Measurements from ENCODE around the gene LTBP4. TPM values are rescaled to one million over a fixed set of nuclear protein-coding genes. Genes with fewer than 3 reads are reported as not detected.
A peak's percentile ranks its signal among the peaks of the same experiment; 100 is the strongest.

The LTBP4 gene
- total RNA-seq, 1 experiment from 2014 or later = 75.4 TPM

GRCh38 chr19:40663695-40664692 lies 62.8 kb downstream of the LTBP4 start:
- ATAC-seq (peak; percentile 20), DNase-seq (ENCODE audit: low read depth, low spot score) (no peak)
- Histone ChIP-seq H3K27ac (ENCODE audit: low read length) (peak overlapping the region; percentile 29; the same call in 1 of the 2 replicates), H3K36me3 (ENCODE audit: control insufficient read depth, insufficient read depth, low read length) (no peaks in the 10 kb centered on the region), H3K9me3 (ENCODE audit: control insufficient read depth, insufficient read depth, low read depth, low read length) (no peaks in the 10 kb centered on the region), H3K4me1 (ENCODE audit: control insufficient read depth, insufficient read depth, low read length) (peaks cover 12% of the 10 kb centered on the region), H3K4me3 (ENCODE audit: low read depth in 2 of 2, low read length in 2 of 2) (peak overlapping the region; percentile 58 to 61), H3K27me3 (ENCODE audit: control insufficient read depth, insufficient read depth, low read length) (no peaks in the 10 kb centered on the region)
- ChIA-PET CTCF (interaction anchor here (0.7 to 0.8 kb wide), 2 partner anchors 94 to 156 kb away, joined by 3 read pairs; no protein-coding TSS in a partner anchor), POLR2A (no interaction called here)
- TF ChIP-seq, protein P1, sequence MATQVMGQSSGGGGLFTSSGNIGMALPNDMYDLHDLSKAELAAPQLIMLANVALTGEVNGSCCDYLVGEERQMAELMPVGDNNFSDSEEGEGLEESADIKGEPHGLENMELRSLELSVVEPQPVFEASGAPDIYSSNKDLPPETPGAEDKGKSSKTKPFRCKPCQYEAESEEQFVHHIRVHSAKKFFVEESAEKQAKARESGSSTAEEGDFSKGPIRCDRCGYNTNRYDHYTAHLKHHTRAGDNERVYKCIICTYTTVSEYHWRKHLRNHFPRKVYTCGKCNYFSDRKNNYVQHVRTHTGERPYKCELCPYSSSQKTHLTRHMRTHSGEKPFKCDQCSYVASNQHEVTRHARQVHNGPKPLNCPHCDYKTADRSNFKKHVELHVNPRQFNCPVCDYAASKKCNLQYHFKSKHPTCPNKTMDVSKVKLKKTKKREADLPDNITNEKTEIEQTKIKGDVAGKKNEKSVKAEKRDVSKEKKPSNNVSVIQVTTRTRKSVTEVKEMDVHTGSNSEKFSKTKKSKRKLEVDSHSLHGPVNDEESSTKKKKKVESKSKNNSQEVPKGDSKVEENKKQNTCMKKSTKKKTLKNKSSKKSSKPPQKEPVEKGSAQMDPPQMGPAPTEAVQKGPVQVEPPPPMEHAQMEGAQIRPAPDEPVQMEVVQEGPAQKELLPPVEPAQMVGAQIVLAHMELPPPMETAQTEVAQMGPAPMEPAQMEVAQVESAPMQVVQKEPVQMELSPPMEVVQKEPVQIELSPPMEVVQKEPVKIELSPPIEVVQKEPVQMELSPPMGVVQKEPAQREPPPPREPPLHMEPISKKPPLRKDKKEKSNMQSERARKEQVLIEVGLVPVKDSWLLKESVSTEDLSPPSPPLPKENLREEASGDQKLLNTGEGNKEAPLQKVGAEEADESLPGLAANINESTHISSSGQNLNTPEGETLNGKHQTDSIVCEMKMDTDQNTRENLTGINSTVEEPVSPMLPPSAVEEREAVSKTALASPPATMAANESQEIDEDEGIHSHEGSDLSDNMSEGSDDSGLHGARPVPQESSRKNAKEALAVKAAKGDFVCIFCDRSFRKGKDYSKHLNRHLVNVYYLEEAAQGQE (IDR thresholded peaks at IDR 0.05; ENCODE audit: insufficient read depth in 1 of 2, low read depth in 2 of 2, low read length in 1 of 2) = no peak
- TF ChIP-seq TCF7L2 (IDR thresholded peaks at IDR 0.05; ENCODE audit: low read depth, low read length) (no peak), SIN3A (IDR thresholded peaks at IDR 0.05; ENCODE audit: borderline replicate concordance, insufficient read depth, low read depth, low read length) (no peak), CTCF (IDR thresholded peaks at IDR 0.05) (no peak), POLR2AphosphoS5 (IDR thresholded peaks at IDR 0.05; ENCODE audit: low read depth, low read length) (no peak)
- in situ Hi-C loops (cut with HindIII; ENCODE audit: low pct_unique_long_range_greater_than_20kb, low sequenced_read_pairs) (no loop called here), intact Hi-C loops (cut with micrococcal nuclease; ENCODE audit: unreplicated experiment) (loop anchor here (10.0 kb wide), 1 partner anchor 141 kb away; no protein-coding TSS in a partner anchor)
- BruUV-seq (replicated peaks) = no TSS peak

GRCh38 chr19:40666803-40667438 lies 65.8 kb downstream of the LTBP4 start:
- ATAC-seq = no peak
- TSS peak; percentile 79 for BruUV-seq (replicated peaks)
- H3K4me3 ChIP-seq (ENCODE audit: low read depth in 2 of 2, low read length in 2 of 2) = no peak overlapping the region

More at GRCh38 chr19:40666803-40667438, 65.8 kb downstream of the LTBP4 start:
- in situ Hi-C loops (cut with HindIII; ENCODE audit: low pct_unique_long_range_greater_than_20kb, low sequenced_read_pairs) (no loop called here), intact Hi-C loops (cut with micrococcal nuclease; ENCODE audit: unreplicated experiment) (loop anchor here (10.0 kb wide), 1 partner anchor 138 kb away; no protein-coding TSS in a partner anchor)
- Histone ChIP-seq H3K27ac (ENCODE audit: low read length) (no peak overlapping the region), H3K27me3 (ENCODE audit: control insufficient read depth, insufficient read depth, low read length) (no peaks in the 10 kb centered on the region), H3K4me1 (ENCODE audit: control insufficient read depth, insufficient read depth, low read length) (peaks cover 12% of the 10 kb centered on the region), H3K36me3 (ENCODE audit: control insufficient read depth, insufficient read depth, low read length) (no peaks in the 10 kb centered on the region), H3K9me3 (ENCODE audit: control insufficient read depth, insufficient read depth, low read depth, low read length) (no peaks in the 10 kb centered on the region)
- ChIA-PET CTCF (no interaction called here), POLR2A (no interaction called here)
- no peak for DNase-seq (ENCODE audit: low read depth, low spot score)
- TF ChIP-seq, protein P1 (IDR thresholded peaks at IDR 0.05; ENCODE audit: insufficient read depth in 1 of 2, low read depth in 2 of 2, low read length in 1 of 2) = no peak
- TF ChIP-seq TCF7L2 (IDR thresholded peaks at IDR 0.05; ENCODE audit: low read depth, low read length) (no peak), SIN3A (IDR thresholded peaks at IDR 0.05; ENCODE audit: borderline replicate concordance, insufficient read depth, low read depth, low read length) (no peak), CTCF (IDR thresholded peaks at IDR 0.05) (no peak), POLR2AphosphoS5 (IDR thresholded peaks at IDR 0.05; ENCODE audit: low read depth, low read length) (no peak)
